Measurements from ENCODE around the gene PIKFYVE. TPM values are rescaled to one million over a fixed set of nuclear protein-coding genes. Genes with fewer than 3 reads are reported as not detected.
A peak's percentile ranks its signal among the peaks of the same experiment; 100 is the strongest.
"Not testable (repeated sequence)": the region's sequence is repeated elsewhere in the genome, so short reads cannot be mapped to it uniquely, and the experiment has no call there.

The PIKFYVE gene
- total RNA-seq: 14.8 TPM
- long read RNA-seq, partial matches to known transcripts: 0 of 2 reads
- long read RNA-seq, other reads (novel, unspliced or antisense): 2 of 2 reads

GRCh38 chr2:208265801-208266552, at the start of gene PIKFYVE:
TSS of gene PIKFYVE (plus strand) at chr2:208266255. CDS start at chr2:208271520, 5,265 bp downstream.
- intact Hi-C loops (cut with DNase I): loop anchor here (1.0 to 5.0 kb wide), 2 partner anchors 12 to 56 kb away; no protein-coding TSS in a partner anchor
- peak; percentile 98 for ATAC-seq
- peak; percentile 96 for DNase-seq (ENCODE audit: missing footprints)

GRCh38 chr2:208221873-208222272, 44.2 kb upstream of the PIKFYVE start:
- intact Hi-C loops (cut with DNase I); ATAC-seq; DNase-seq (ENCODE audit: missing footprints): not testable (repeated sequence)

GRCh38 chr2:208222351-208222750, 43.7 kb upstream of the PIKFYVE start:
- intact Hi-C loops (cut with DNase I): no loop called here
- no peak for DNase-seq (ENCODE audit: missing footprints)
- ATAC-seq: no peak

GRCh38 chr2:208224802-208225201, 41.3 kb upstream of the PIKFYVE start:
- intact Hi-C loops (cut with DNase I): no loop called here
- ATAC-seq (no peak), DNase-seq (ENCODE audit: missing footprints) (no peak)

- intact Hi-C loops (cut with DNase I): no loop called here
- ATAC-seq (no peak), DNase-seq (ENCODE audit: missing footprints) (peak; percentile 63)
Observed at GRCh38 chr2:208227581-208228232, 38.3 kb upstream of the PIKFYVE start.

GRCh38 chr2:208228476-208228875, 37.6 kb upstream of the PIKFYVE start:
- no peak for ATAC-seq
- intact Hi-C loops (cut with DNase I): no loop called here
- no peak for DNase-seq (ENCODE audit: missing footprints)

- ATAC-seq (no peak), DNase-seq (ENCODE audit: missing footprints) (no peak)
- intact Hi-C loops (cut with DNase I): no loop called here
Observed at GRCh38 chr2:208234786-208235185, 31.3 kb upstream of the PIKFYVE start.

- no peak for ATAC-seq
- intact Hi-C loops (cut with DNase I): no loop called here
- no peak for DNase-seq (ENCODE audit: missing footprints)
Observed at GRCh38 chr2:208235860-208236259, 30.2 kb upstream of the PIKFYVE start.

GRCh38 chr2:208239770-208240493, 26.1 kb upstream of the PIKFYVE start:
- intact Hi-C loops (cut with DNase I): no loop called here
- ATAC-seq: no peak
- DNase-seq (ENCODE audit: missing footprints): no peak

- ATAC-seq (no peak), DNase-seq (ENCODE audit: missing footprints) (no peak)
- intact Hi-C loops (cut with DNase I): no loop called here
Observed at GRCh38 chr2:208240619-208241209, 25.3 kb upstream of the PIKFYVE start.

- intact Hi-C loops (cut with DNase I): no loop called here
- ATAC-seq (no peak), DNase-seq (ENCODE audit: missing footprints) (no peak)
Observed at GRCh38 chr2:208244422-208244821, 21.6 kb upstream of the PIKFYVE start.

- no peak for ATAC-seq
- no peak for DNase-seq (ENCODE audit: missing footprints)
- intact Hi-C loops (cut with DNase I): no loop called here
Observed at GRCh38 chr2:208245746-208246145, 20.3 kb upstream of the PIKFYVE start.

- intact Hi-C loops (cut with DNase I): no loop called here
- DNase-seq (ENCODE audit: missing footprints): no peak
- ATAC-seq: no peak
Observed at GRCh38 chr2:208248601-208249000, 17.5 kb upstream of the PIKFYVE start.

- DNase-seq (ENCODE audit: missing footprints) (no peak), ATAC-seq (no peak)
- intact Hi-C loops (cut with DNase I): no loop called here
Observed at GRCh38 chr2:208249296-208249695, 16.8 kb upstream of the PIKFYVE start.

- ATAC-seq (no peak), DNase-seq (ENCODE audit: missing footprints) (no peak)
- intact Hi-C loops (cut with DNase I): no loop called here
Observed at GRCh38 chr2:208250388-208250787, 15.7 kb upstream of the PIKFYVE start.

GRCh38 chr2:208251098-208251497, 15.0 kb upstream of the PIKFYVE start:
- intact Hi-C loops (cut with DNase I): no loop called here
- DNase-seq (ENCODE audit: missing footprints) (no peak), ATAC-seq (no peak)

- DNase-seq (ENCODE audit: missing footprints) (no peak), ATAC-seq (no peak)
- intact Hi-C loops (cut with DNase I): no loop called here
Observed at GRCh38 chr2:208252716-208253492, 13.2 kb upstream of the PIKFYVE start.

- no peak for DNase-seq (ENCODE audit: missing footprints)
- ATAC-seq: no peak
- intact Hi-C loops (cut with DNase I): loop anchor here (1.0 kb wide), 1 partner anchor 13 kb away; the partner anchor contains the start of gene PIKFYVE
Observed at GRCh38 chr2:208253600-208254117, 12.4 kb upstream of the PIKFYVE start.
